Measurements from ENCODE around the gene ACVR1. TPM values are rescaled to one million over a fixed set of nuclear protein-coding genes. Genes with fewer than 3 reads are reported as not detected.

Gene ACVR1
- total RNA-seq, 2 experiments from 2014 or later, result 8.3 to 10.1 TPM

DNA sequence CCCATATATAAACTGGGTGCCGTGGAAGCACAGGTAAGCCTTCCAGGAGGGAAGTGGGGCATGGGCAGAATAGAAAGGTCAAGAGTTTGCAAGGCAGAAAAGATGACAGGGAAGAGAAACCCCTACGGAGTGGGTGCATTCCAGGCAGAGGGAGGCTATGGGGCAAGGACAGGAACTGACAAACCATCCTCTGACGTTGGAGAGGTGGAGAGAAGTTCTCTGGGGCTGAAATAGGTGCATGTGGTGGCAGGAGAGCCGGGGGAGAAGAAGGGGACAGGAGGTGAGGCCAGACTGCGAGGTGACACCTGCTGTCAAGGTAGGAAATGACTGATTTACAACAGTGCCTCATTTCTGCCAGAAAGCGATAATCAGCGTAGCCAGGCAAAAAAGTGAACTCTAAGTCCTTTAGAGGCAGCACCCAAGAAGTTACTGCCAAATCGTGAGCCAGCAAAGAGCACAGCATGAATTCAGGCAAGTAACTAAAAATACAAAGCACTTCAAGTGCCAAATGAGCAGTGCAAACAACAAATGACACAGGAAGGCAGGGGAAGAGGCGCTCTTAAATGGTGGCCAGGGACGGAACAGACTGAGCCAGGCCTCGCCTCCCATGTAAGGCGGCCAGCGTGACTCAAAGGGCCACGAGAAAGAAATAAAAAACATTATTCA, 134.2 kb downstream of the ACVR1 start:
- H3K4me1 Mint-ChIP-seq (ENCODE audit: low read depth), result peaks cover 22% of the 10 kb centered on the region
- CTCF ChIA-PET, result interaction anchor here (1.0 kb wide), 1 partner anchor 11 kb away, joined by 3 read pairs; no protein-coding TSS in a partner anchor
- ATAC-seq (no peak), DNase-seq (no peak)
- no peak overlapping the region for H3K4me3 Mint-ChIP-seq
- H3K9me3 Mint-ChIP-seq, result no peaks in the 10 kb centered on the region
- POLR2A ChIA-PET, result no interaction called here
- intact Hi-C loops (cut with micrococcal nuclease), result loop anchor here (10.0 kb wide), 1 partner anchor 247 kb away; no protein-coding TSS in a partner anchor
- TF ChIP-seq, protein P1, sequence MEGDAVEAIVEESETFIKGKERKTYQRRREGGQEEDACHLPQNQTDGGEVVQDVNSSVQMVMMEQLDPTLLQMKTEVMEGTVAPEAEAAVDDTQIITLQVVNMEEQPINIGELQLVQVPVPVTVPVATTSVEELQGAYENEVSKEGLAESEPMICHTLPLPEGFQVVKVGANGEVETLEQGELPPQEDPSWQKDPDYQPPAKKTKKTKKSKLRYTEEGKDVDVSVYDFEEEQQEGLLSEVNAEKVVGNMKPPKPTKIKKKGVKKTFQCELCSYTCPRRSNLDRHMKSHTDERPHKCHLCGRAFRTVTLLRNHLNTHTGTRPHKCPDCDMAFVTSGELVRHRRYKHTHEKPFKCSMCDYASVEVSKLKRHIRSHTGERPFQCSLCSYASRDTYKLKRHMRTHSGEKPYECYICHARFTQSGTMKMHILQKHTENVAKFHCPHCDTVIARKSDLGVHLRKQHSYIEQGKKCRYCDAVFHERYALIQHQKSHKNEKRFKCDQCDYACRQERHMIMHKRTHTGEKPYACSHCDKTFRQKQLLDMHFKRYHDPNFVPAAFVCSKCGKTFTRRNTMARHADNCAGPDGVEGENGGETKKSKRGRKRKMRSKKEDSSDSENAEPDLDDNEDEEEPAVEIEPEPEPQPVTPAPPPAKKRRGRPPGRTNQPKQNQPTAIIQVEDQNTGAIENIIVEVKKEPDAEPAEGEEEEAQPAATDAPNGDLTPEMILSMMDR (IDR thresholded peaks at IDR 0.05), result no peak
- no peaks in the 10 kb centered on the region for H3K27me3 Mint-ChIP-seq
- H3K27ac Mint-ChIP-seq, result no peak overlapping the region
- peaks cover 21% of the 10 kb centered on the region for H3K36me3 Mint-ChIP-seq (ENCODE audit: low read depth)

DNA sequence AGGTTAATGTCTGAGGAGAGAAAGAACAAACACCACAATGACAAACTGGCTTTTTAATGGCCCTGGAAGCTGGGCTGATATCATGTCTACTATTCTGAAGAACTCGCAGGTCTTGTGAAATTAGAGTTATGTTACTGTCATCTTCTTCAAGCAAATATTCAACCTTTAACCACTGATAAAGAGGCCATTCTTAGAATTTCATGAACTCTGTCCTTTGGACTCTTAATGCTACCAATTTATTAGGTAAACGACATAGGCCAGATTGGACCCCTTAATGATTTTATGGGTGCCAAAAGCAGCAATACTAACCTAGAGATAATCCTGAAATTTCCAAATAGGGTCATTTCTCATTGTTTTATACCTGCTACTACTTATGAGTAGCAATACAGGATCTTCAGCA, 138.5 kb downstream of the ACVR1 start:
- CTCF ChIA-PET, result interaction anchor here (1.2 to 1.8 kb wide), 2 partner anchors 108 to 245 kb away, joined by 3 to 4 read pairs; no protein-coding TSS in a partner anchor

DNA sequence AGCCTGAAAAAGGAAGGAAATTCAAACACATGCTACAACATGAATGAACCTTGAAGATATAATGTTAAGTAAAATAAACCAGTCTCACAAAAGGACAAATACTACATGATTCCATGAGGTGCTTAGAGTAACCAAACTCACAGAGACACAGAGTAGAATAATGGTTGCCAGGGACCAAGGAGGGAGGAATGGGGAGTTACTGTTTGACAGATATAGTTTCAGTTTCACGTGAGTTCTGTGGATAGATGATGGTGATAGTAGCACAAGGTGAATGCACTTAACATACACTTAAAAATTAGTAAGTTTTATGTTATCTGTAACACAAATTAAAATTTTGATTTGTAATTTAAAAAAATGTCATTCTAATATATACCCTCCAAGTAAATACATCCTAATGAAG, 140.6 kb downstream of the ACVR1 start:
- Mint-ChIP-seq H3K4me1 (ENCODE audit: low read depth) (peaks cover 2% of the 10 kb centered on the region), H3K36me3 (ENCODE audit: low read depth) (peaks cover 54% of the 10 kb centered on the region), H3K9me3 (peaks cover 3% of the 10 kb centered on the region), H3K4me3 (no peak overlapping the region), H3K27ac (no peak overlapping the region), H3K27me3 (no peaks in the 10 kb centered on the region)
- no peak for DNase-seq
- ATAC-seq, result no peak
- CTCF ChIA-PET, result no interaction called here
- POLR2A ChIA-PET, result no interaction called here
- TF ChIP-seq, protein P1 (IDR thresholded peaks at IDR 0.05), result no peak
- intact Hi-C loops (cut with micrococcal nuclease), result no loop called here

More for the DNA sequence above, 138.5 kb downstream of the ACVR1 start:
- Mint-ChIP-seq H3K4me3 (no peak overlapping the region), H3K27me3 (no peaks in the 10 kb centered on the region), H3K27ac (no peak overlapping the region), H3K9me3 (no peaks in the 10 kb centered on the region), H3K36me3 (ENCODE audit: low read depth) (peaks cover 39% of the 10 kb centered on the region), H3K4me1 (ENCODE audit: low read depth) (peaks cover 12% of the 10 kb centered on the region)
- intact Hi-C loops (cut with micrococcal nuclease), result no loop called here
- ATAC-seq (no peak), DNase-seq (no peak)
- POLR2A ChIA-PET, result no interaction called here
- TF ChIP-seq, protein P1 (IDR thresholded peaks at IDR 0.05), result no peak

- peaks cover 2% of the 10 kb centered on the region for H3K4me1 Mint-ChIP-seq (ENCODE audit: low read depth)
- H3K36me3 Mint-ChIP-seq (ENCODE audit: low read depth), result peaks cover 71% of the 10 kb centered on the region
- H3K27me3 Mint-ChIP-seq, result no peaks in the 10 kb centered on the region
- DNase-seq (no peak), ATAC-seq (no peak)
- TF ChIP-seq, protein P1 (IDR thresholded peaks at IDR 0.05), result no peak
- ChIA-PET CTCF (no interaction called here), POLR2A (no interaction called here)
- no peak overlapping the region for H3K27ac Mint-ChIP-seq
- intact Hi-C loops (cut with micrococcal nuclease), result no loop called here
- peaks cover 11% of the 10 kb centered on the region for H3K9me3 Mint-ChIP-seq
- no peak overlapping the region for H3K4me3 Mint-ChIP-seq
Measured at GRCh38 chr2:157733263-157733662, 142.9 kb downstream of the ACVR1 start.

DNA sequence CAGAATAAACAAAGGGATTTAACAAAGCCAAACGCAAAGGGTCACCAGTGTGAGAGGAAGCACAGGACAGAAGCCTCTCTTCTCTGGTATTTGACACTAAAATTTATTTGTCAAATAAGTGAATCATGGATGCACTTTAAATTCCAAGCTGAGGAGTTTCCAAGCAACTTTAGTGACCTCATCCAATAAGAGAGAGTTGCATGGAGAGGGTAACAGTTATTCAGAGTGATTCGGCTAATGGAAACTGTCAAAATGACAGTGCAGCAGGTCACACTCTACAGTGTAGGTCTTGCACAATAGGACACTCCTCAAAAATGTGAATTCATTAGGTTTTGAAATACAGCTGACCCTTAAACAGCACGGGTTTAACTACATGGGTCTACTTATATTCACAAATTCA, 143.5 kb downstream of the ACVR1 start:
- TF ChIP-seq, protein P1 (IDR thresholded peaks at IDR 0.05), result no peak
- DNase-seq, result no peak
- peaks cover 11% of the 10 kb centered on the region for H3K9me3 Mint-ChIP-seq
- H3K4me3 Mint-ChIP-seq, result no peak overlapping the region
- no peak overlapping the region for H3K27ac Mint-ChIP-seq
- H3K36me3 Mint-ChIP-seq (ENCODE audit: low read depth), result peaks cover 73% of the 10 kb centered on the region
- H3K27me3 Mint-ChIP-seq, result no peaks in the 10 kb centered on the region
- POLR2A ChIA-PET, result no interaction called here
- ATAC-seq, result no peak
- intact Hi-C loops (cut with micrococcal nuclease), result no loop called here
- peaks cover 2% of the 10 kb centered on the region for H3K4me1 Mint-ChIP-seq (ENCODE audit: low read depth)
- CTCF ChIA-PET, result no interaction called here
